SK-N-SH (cell line): ENCODE data around the gene OR51I1. TPM values are rescaled to one million over a fixed set of nuclear protein-coding genes. Genes with fewer than 3 reads are reported as not detected.

ENCODE experiments used
- CTCF ChIA-PET: fragments of 300-600, 350-600 bp; formaldehyde crosslinking; extraction: SDS; loops from one replicate; lab custom pipeline; 2021; lab: Yijun Ruan, JAX
- POLR2A ChIA-PET: fragments of 350-600 bp; sonication (Branson Sonifier 250); formaldehyde crosslinking; extraction: SDS; loops from one replicate; lab custom pipeline; 2020; ENCODE audit warnings: antibody characterized with exemption, inconsistent platforms; lab: Yijun Ruan, JAX
- DNase-seq: peaks from one replicate; pipeline ENCODE4 v3.0.0; 2012
- H2AFZ ChIP-seq: fragments of 200-600 bp; sonication (generic); 2 replicates; pipeline ENCODE4 v1.8.1; 2016; ENCODE audit warnings: antibody characterized with exemption, mild to moderate bottlenecking, low read depth
- H3F3A ChIP-seq: fragments of 200-600 bp; sonication (generic); replicated peaks from 2 replicates; pipeline ENCODE3; 2016; ENCODE audit warnings: antibody characterized with exemption, mild to moderate bottlenecking; ENCODE audit not compliant: insufficient read depth
- H3K27ac ChIP-seq, 2 experiments: fragments of 200-500 bp in 1 of 2; fragments of 200-600 bp in 1 of 2; sonication (Bioruptor generic) in 1 of 2; sonication (generic), shearing (Covaris generic) in 1 of 2; 2 replicates each; pipeline versions ENCODE4 v1.5.1 to v1.6.1; 2014 to 2016; ENCODE audit warnings: low read depth in 2 of 2, inconsistent platforms in 1 of 2, low read length in 1 of 2, mild to moderate bottlenecking in 1 of 2, mixed read lengths in 1 of 2
- H3K27me3 ChIP-seq: fragments of 200-600 bp; sonication (generic), shearing (Covaris generic); 2 replicates; pipeline ENCODE4 v1.6.1; 2016; ENCODE audit warnings: mixed run types; ENCODE audit not compliant: insufficient read depth
- H3K36me3 ChIP-seq, 2 experiments: fragments of 200-500 bp in 1 of 2; fragments of 200-600 bp in 1 of 2; sonication (Bioruptor generic) in 1 of 2; sonication (generic) in 1 of 2; replicated peaks in 1 of 2; 2 replicates each; pipeline versions ENCODE3 to v1.5.1; 2014 to 2016; ENCODE audit warnings: low read length in 1 of 2, mild to moderate bottlenecking in 1 of 2; ENCODE audit not compliant: insufficient read depth in 2 of 2, control insufficient read depth in 1 of 2
- H3K4me1 ChIP-seq, 2 experiments: fragments of 200-500 bp in 1 of 2; fragments of 200-600 bp in 1 of 2; sonication (Bioruptor generic) in 1 of 2; sonication (generic), shearing (Covaris generic) in 1 of 2; 2 replicates each; pipeline versions ENCODE4 v1.5.1 to v1.6.1; 2014 to 2016; ENCODE audit warnings: low read depth in 1 of 2, low read length in 1 of 2, mixed run types in 1 of 2; ENCODE audit not compliant: insufficient read depth in 2 of 2, control insufficient read depth in 1 of 2
- H3K4me2 ChIP-seq: fragments of 200-600 bp; sonication (generic), shearing (Covaris generic); 2 replicates; pipeline ENCODE4 v1.6.1; 2017; ENCODE audit warnings: mixed run types
- H3K4me3 ChIP-seq, 2 experiments: fragments of 200-500 bp in 1 of 2; fragments of 200-600 bp in 1 of 2; sonication (Bioruptor generic) in 1 of 2; sonication (generic), shearing (Covaris generic) in 1 of 2; 2 replicates each; pipeline versions ENCODE4 v1.5.1 to v1.8.1; 2014 to 2016; ENCODE audit warnings: low read depth in 2 of 2, inconsistent platforms in 1 of 2, low read length in 1 of 2, mild to moderate bottlenecking in 1 of 2, mixed read lengths in 1 of 2, moderate library complexity in 1 of 2
- H3K79me2 ChIP-seq: fragments of 200-600 bp; sonication (generic); 2 replicates; pipeline ENCODE4 v1.8.1; 2017; ENCODE audit warnings: mild to moderate bottlenecking; ENCODE audit not compliant: insufficient read depth
- H3K9ac ChIP-seq: fragments of 200-600 bp; sonication (generic); 2 replicates; pipeline ENCODE4 v1.6.1; 2017; ENCODE audit warnings: mixed run types
- H3K9me2 ChIP-seq: fragments of 200-600 bp; sonication (generic); 2 replicates; pipeline ENCODE4 v1.6.1; 2017; ENCODE audit warnings: mixed run types
- H3K9me3 ChIP-seq: fragments of 200-600 bp; sonication (generic); 2 replicates; pipeline ENCODE4 v1.6.1; 2017; ENCODE audit warnings: mixed run types, mild to moderate bottlenecking, moderate library complexity
- H4K20me1 ChIP-seq: fragments of 200-600 bp; sonication (generic); 2 replicates; pipeline ENCODE4 v1.6.1; 2017; ENCODE audit warnings: mild to moderate bottlenecking, mixed run types; ENCODE audit not compliant: insufficient read depth
- CHD2 ChIP-seq: fragments of 150-350 bp; IDR thresholded peaks from 2 replicates; pipeline ENCODE4 v1.6.1; 2018; ENCODE audit warnings: low read length; ENCODE audit not compliant: partially characterized antibody
- CTCF ChIP-seq: fragments of 200-600 bp; sonication (generic); IDR thresholded peaks from 2 replicates; pipeline ENCODE4 v1.6.1; 2017; ENCODE audit warnings: antibody characterized with exemption, mild to moderate bottlenecking, moderate library complexity
- FOSL2 ChIP-seq: IDR thresholded peaks from 2 replicates; pipeline ENCODE4 v1.4.0; 2012; ENCODE audit warnings: low read depth, mild to moderate bottlenecking, moderate library complexity, borderline replicate concordance
- GABPA ChIP-seq: IDR thresholded peaks from 2 replicates; pipeline ENCODE4 v1.4.0; 2012; ENCODE audit warnings: low read depth, mild to moderate bottlenecking
- IRF3 ChIP-seq: fragments of 150-350 bp; IDR thresholded peaks from 2 replicates; pipeline ENCODE4 v1.6.1; 2016; ENCODE audit warnings: mild to moderate bottlenecking, low read depth, low read length
- MEF2A ChIP-seq: IDR thresholded peaks from 2 replicates; pipeline ENCODE4 v1.4.0; 2012; ENCODE audit warnings: low read depth, borderline replicate concordance
- MXI1 ChIP-seq: IDR thresholded peaks from 2 replicates; pipeline ENCODE4 v1.6.1; 2012; ENCODE audit warnings: mild to moderate bottlenecking, low read depth, low read length, improper control_type of control experiment
- NFIC ChIP-seq: IDR thresholded peaks from 2 replicates; pipeline ENCODE4 v1.4.0; 2012; ENCODE audit warnings: borderline replicate concordance
- NRF1 ChIP-seq: IDR thresholded peaks from 2 replicates; pipeline ENCODE4 v1.6.1; 2012; ENCODE audit warnings: low read depth, mild to moderate bottlenecking, low read length
- POLR2AphosphoS5 ChIP-seq: IDR thresholded peaks from 2 replicates; pipeline ENCODE4 v1.6.1; 2012; ENCODE audit warnings: low read depth, low read length
- RXRA ChIP-seq: IDR thresholded peaks from 2 replicates; pipeline ENCODE4 v1.4.0; 2012; ENCODE audit warnings: low read depth, mild to moderate bottlenecking, borderline replicate concordance
- SMC3 ChIP-seq: IDR thresholded peaks from 2 replicates; pipeline ENCODE4 v1.6.1; 2012; ENCODE audit warnings: low read depth, low read length, improper control_type of control experiment
- TAF1 ChIP-seq: IDR thresholded peaks from 2 replicates; pipeline ENCODE4 v1.6.1; 2012; ENCODE audit warnings: low read depth, mild to moderate bottlenecking, low read length, moderate library complexity, borderline replicate concordance
- USF1 ChIP-seq: IDR thresholded peaks from 2 replicates; pipeline ENCODE4 v1.4.0; 2012; ENCODE audit warnings: low read depth, borderline replicate concordance
- YY1 ChIP-seq: IDR thresholded peaks from 2 replicates; pipeline ENCODE4 v1.4.0; 2012; ENCODE audit warnings: low read depth, mild to moderate bottlenecking
- WGBS: methylation state at CpG from one replicate; pipeline ENCODE4 v1.1.6; 2017; ENCODE audit warnings: low lambda C conversion rate; 5-methylcytosine and 5-hydroxymethylcytosine counted together
- polyA plus RNA-seq, 3 experiments: library from polyadenylated mRNA; depleted of rRNA; stranded (reverse); fragments of >200 nt; gene quantifications; 2 replicates each; pipeline ENCODE4 v1.2.3, GENCODE V29; 2012
- TF ChIP-seq, protein P1 (sequence below): fragments of 150-350 bp; IDR thresholded peaks from 2 replicates; pipeline ENCODE4 v1.6.1; 2017; ENCODE audit warnings: antibody characterized with exemption, low read length, low read depth, borderline replicate concordance
- TF ChIP-seq, protein P2 (sequence below): IDR thresholded peaks from 2 replicates; pipeline ENCODE4 v1.4.0; 2012; ENCODE audit warnings: low read depth

Gene OR51I1
- polyA plus RNA-seq, 1 of the 3 experiments (the other 2 are of a cell fraction), result not detected

- WGBS, result 2% methylated on average over 5 of the region's 5 CpGs
- no peak for DNase-seq
- Histone ChIP-seq H3K9me2 (no peaks in the 10 kb centered on the region), H3K27ac (no peak overlapping the region), H3K4me1 (no peaks in the 10 kb centered on the region), H3K36me3 (no peaks in the 10 kb centered on the region), H3K4me2 (no peak overlapping the region), H3K9me3 (no peaks in the 10 kb centered on the region), H3K4me3 (no peak overlapping the region), H3F3A (no peaks in the 10 kb centered on the region), H3K79me2 (no peaks in the 10 kb centered on the region), H3K27me3 (no peaks in the 10 kb centered on the region; the same call in 1 of the 2 replicates), H3K9ac (no peak overlapping the region), H4K20me1 (no peaks in the 10 kb centered on the region), H2AFZ (no peak overlapping the region)
- CTCF ChIA-PET, result interaction anchor here (1.0 kb wide), 1 partner anchor 13 kb away, joined by 4 read pairs; no protein-coding TSS in a partner anchor
- POLR2A ChIA-PET, result no interaction called here
- TF ChIP-seq, protein P1, sequence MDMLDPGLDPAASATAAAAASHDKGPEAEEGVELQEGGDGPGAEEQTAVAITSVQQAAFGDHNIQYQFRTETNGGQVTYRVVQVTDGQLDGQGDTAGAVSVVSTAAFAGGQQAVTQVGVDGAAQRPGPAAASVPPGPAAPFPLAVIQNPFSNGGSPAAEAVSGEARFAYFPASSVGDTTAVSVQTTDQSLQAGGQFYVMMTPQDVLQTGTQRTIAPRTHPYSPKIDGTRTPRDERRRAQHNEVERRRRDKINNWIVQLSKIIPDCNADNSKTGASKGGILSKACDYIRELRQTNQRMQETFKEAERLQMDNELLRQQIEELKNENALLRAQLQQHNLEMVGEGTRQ, result no peak
- no peak for TF ChIP-seq USF1
- no peak for TF ChIP-seq CHD2
- no peak for TF ChIP-seq FOSL2
- TF ChIP-seq CTCF, result no peak
- TF ChIP-seq SMC3, result no peak
- no peak for TF ChIP-seq POLR2AphosphoS5
- no peak for TF ChIP-seq NFIC
- TF ChIP-seq IRF3, result no peak
- no peak for TF ChIP-seq TAF1
- TF ChIP-seq RXRA, result no peak
- TF ChIP-seq NRF1, result no peak
- TF ChIP-seq MEF2A, result no peak
- TF ChIP-seq YY1, result no peak
- no peak for TF ChIP-seq MXI1
- no peak for TF ChIP-seq GABPA
- TF ChIP-seq, protein P2, sequence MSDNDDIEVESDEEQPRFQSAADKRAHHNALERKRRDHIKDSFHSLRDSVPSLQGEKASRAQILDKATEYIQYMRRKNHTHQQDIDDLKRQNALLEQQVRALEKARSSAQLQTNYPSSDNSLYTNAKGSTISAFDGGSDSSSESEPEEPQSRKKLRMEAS, result no peak
These were observed 20.3 kb downstream of the OR51I1 start for GRCh38 chr11:5420993-5421392.
